GM12878 (cell line): ENCODE data around the gene NAA35. TPM values are rescaled to one million over a fixed set of nuclear protein-coding genes. Genes with fewer than 3 reads are reported as not detected.

Experiments used
- ATAC-seq: fragments of 200-7000 bp; cut with Tn5 transposase; 3 replicates; pipeline ENCODE4 v1.9.1; 2020; ENCODE audit warnings: mild to moderate bottlenecking, moderate library complexity
- BruUV-seq: library from RNA; stranded (reverse); fragments of 400-500 nt; replicated peaks from 2 replicates; lab custom pipeline; 2021; lab: Mats Ljungman, UMichigan
- CTCF ChIA-PET: fragments of 300-600 bp; sonication (Branson Sonifier 250); formaldehyde crosslinking; extraction: SDS; loops from one replicate; lab custom pipeline; 2021; ENCODE audit warnings: inconsistent platforms; lab: Yijun Ruan, JAX
- POLR2A ChIA-PET: fragments of 350-600 bp; formaldehyde crosslinking; extraction: SDS; loops from one replicate; lab custom pipeline; 2021; ENCODE audit warnings: inconsistent platforms; lab: Charles Lee
- RAD21 ChIA-PET: fragments of 300-600 bp; sonication (Branson Sonifier 250); formaldehyde crosslinking; loops from one replicate; lab custom pipeline; 2023; ENCODE audit warnings: antibody characterized with exemption; ENCODE audit not compliant: unreplicated experiment; lab: Charles Lee
- SMC1A ChIA-PET: fragments of 300-600 bp; sonication (Branson Sonifier 250); formaldehyde crosslinking; loops from one replicate; lab custom pipeline; 2023; ENCODE audit not compliant: unreplicated experiment, uncharacterized antibody; lab: Charles Lee
- DNase-seq: peaks from one replicate; pipeline ENCODE4 v3.0.0-alpha.2; 2011; ENCODE audit warnings: low read depth, low spot score
- FAIRE-seq: peaks from 3 replicates; lab custom pipeline; 2011; peaks lifted over from hg19 to GRCh38; lab: Jason Lieb, UNC
- H2AFZ ChIP-seq: 2 replicates; pipeline ENCODE4 v1.6.0; 2011; ENCODE audit warnings: low read depth, low read length, control low read depth; ENCODE audit not compliant: control insufficient read depth
- H3K27ac ChIP-seq: 2 replicates; pipeline ENCODE4 v1.5.1; 2011; ENCODE audit warnings: control low read depth; ENCODE audit not compliant: control insufficient read depth, insufficient read depth
- H3K27me3 ChIP-seq, 2 experiments: replicated peaks in 1 of 2; 2 replicates each; pipeline versions ENCODE4 v1.6.0 to v1.6.1; 2011; ENCODE audit warnings: low read length in 1 of 2; ENCODE audit not compliant: control insufficient read depth in 2 of 2, insufficient read depth in 2 of 2
- H3K36me3 ChIP-seq, 2 experiments: 2 replicates each; pipeline ENCODE4 v1.5.1; 2011; ENCODE audit warnings: low read length in 1 of 2; ENCODE audit not compliant: control insufficient read depth in 2 of 2, insufficient read depth in 2 of 2
- H3K4me1 ChIP-seq: 2 replicates; pipeline ENCODE4 v1.6.1; 2011; ENCODE audit warnings: mild to moderate bottlenecking, low read length, moderate library complexity, mixed read lengths; ENCODE audit not compliant: control insufficient read depth, insufficient read depth
- H3K4me2 ChIP-seq: 2 replicates; pipeline ENCODE4 v1.6.0; 2011; ENCODE audit warnings: control low read depth; ENCODE audit not compliant: control insufficient read depth, insufficient read depth
- H3K4me3 ChIP-seq: fragments of 200-600 bp; sonication (generic); 2 replicates; pipeline ENCODE4 v1.5.1; 2016
- H3K79me2 ChIP-seq: 2 replicates; pipeline ENCODE4 v1.6.0; 2011; ENCODE audit warnings: low read length; ENCODE audit not compliant: control insufficient read depth, insufficient read depth
- H3K9ac ChIP-seq: 2 replicates; pipeline ENCODE4 v1.8.0; 2011; ENCODE audit warnings: low read length, control low read depth, mixed read lengths; ENCODE audit not compliant: control insufficient read depth, insufficient read depth
- H3K9me3 ChIP-seq: replicated peaks from 3 replicates; pipeline ENCODE4 v1.5.1; 2011; ENCODE audit warnings: mild to moderate bottlenecking, low read length; ENCODE audit not compliant: control insufficient read depth, insufficient read depth
- H4K20me1 ChIP-seq: 2 replicates; pipeline ENCODE4 v1.6.0; 2011; ENCODE audit not compliant: control insufficient read depth, insufficient read depth
- FOXM1 ChIP-seq: IDR thresholded peaks from 2 replicates; pipeline ENCODE4 v1.6.1; 2012; ENCODE audit warnings: low read depth, mild to moderate bottlenecking, inconsistent platforms, low read length, moderate library complexity
- KLF5 ChIP-seq: fragments of 450-650 bp; IDR thresholded peaks from 2 replicates; pipeline ENCODE4 v1.6.1; 2014; ENCODE audit warnings: mild to moderate bottlenecking; ENCODE audit not compliant: partially characterized antibody
- RCOR1 ChIP-seq: conservative IDR thresholded peaks from 2 replicates; pipeline ENCODE4 v1.6.1; 2012; ENCODE audit warnings: low read depth, low read length, improper control_type of control experiment
- SMAD5 ChIP-seq: IDR thresholded peaks from 2 replicates; pipeline ENCODE4 v1.6.1; 2016; ENCODE audit warnings: antibody characterized with exemption, low read depth
- TCF12 ChIP-seq: IDR thresholded peaks from 2 replicates; pipeline ENCODE4 v1.6.1; 2011; ENCODE audit warnings: low read depth, mild to moderate bottlenecking, low read length
- ZBTB33 ChIP-seq: fragments of 450-650 bp; IDR thresholded peaks from 2 replicates; pipeline ENCODE4 v1.6.1; 2017; ENCODE audit warnings: mild to moderate bottlenecking
- WGBS: methylation state at CpG from one replicate; pipeline ENCODE4 v1.1.6; 2016; ENCODE audit warnings: low lambda C conversion rate; ENCODE audit not compliant: insufficient replicate concordance, insufficient coverage; ENCODE audit errors: missing lambda C conversion rate; 5-methylcytosine and 5-hydroxymethylcytosine counted together
- in situ Hi-C: fragments of 300-500 bp; cut with MboI; formaldehyde crosslinking; loops from 9 replicates; pipeline ENCODE4 v1.14.3; 2018; ENCODE audit warnings: mixed read lengths
- intact Hi-C: fragments of 100-400 bp; cut with micrococcal nuclease; formaldehyde crosslinking; loops from one replicate; pipeline ENCODE4 v1.14.2; 2022; ENCODE audit not compliant: unreplicated experiment
- polyA plus RNA-seq, 11 experiments: library from polyadenylated mRNA; depleted of rRNA in 4 of 11; unstranded in 6 of 11; stranded (reverse) in 5 of 11; fragments of >200 nt; fragmentation: Nextera tagmentation in 4 of 11; fragmentation: Illumina TruSeq in 1 of 11; extraction: Ambion mirVana in 4 of 11; extraction: Trizol in 1 of 11; gene quantifications; 1 replicate in 1 of 11; 2 replicates in 10 of 11; pipeline versions ENCODE4 v1.2.1 to v1.2.3, GENCODE V29; 2011 to 2016; ENCODE audit warnings: inconsistent platforms in 2 of 11, missing spikeins in 2 of 11, low read depth in 1 of 11
- total RNA-seq, 4 experiments: library from RNA; depleted of rRNA in 3 of 4; stranded (reverse); fragments of >200 nt in 3 of 4; fragmentation: Illumina TruSeq in 1 of 4; extraction: Trizol in 1 of 4; gene quantifications; 2 replicates each; pipeline versions ENCODE4 v1.2.1 to v1.2.3, GENCODE V29; 2013 to 2021

NAA35 gene
- total and polyA plus RNA-seq, 10 of the 15 experiments (the other 5 are each of a cell fraction or from before 2014, with no cell fraction given), result 15.5 to 38.0 (median 26.9) TPM

- ChIA-PET CTCF (interaction anchor here (1.0 kb wide), 1 partner anchor 8 kb away, joined by 3 read pairs; no protein-coding TSS in a partner anchor), RAD21 (no interaction called here)
- in situ Hi-C loops, result no loop called here
Measured at GRCh38 chr9:86009133-86009532, 68.2 kb downstream of the NAA35 start.

GRCh38 chr9:86020731-86021130, 79.8 kb downstream of the NAA35 start:
- Histone ChIP-seq H4K20me1 (no peaks in the 10 kb centered on the region), H3K9ac (no peak overlapping the region), H3K27ac (no peak overlapping the region), H3K4me3 (no peak overlapping the region), H3K4me1 (no peaks in the 10 kb centered on the region), H3K27me3 (no peaks in the 10 kb centered on the region), H3K36me3 (peaks cover 2 to 25% of the 10 kb centered on the region in 2 experiments), H2AFZ (no peak overlapping the region), H3K4me2 (no peak overlapping the region), H3K9me3 (no peaks in the 10 kb centered on the region), H3K79me2 (no peaks in the 10 kb centered on the region)
- WGBS, result 100% methylated on average over 1 of the region's 1 CpG
- BruUV-seq, result no TSS peak
- ChIA-PET POLR2A (no interaction called here), RAD21 (no interaction called here), CTCF (interaction anchor here (0.6 kb wide), 2 partner anchors 109 to 198 kb away, joined by 3 read pairs; no protein-coding TSS in a partner anchor), SMC1A (no interaction called here)
- in situ Hi-C loops, result no loop called here
- intact Hi-C loops, result no loop called here
- FAIRE-seq (no peak), DNase-seq (no peak), ATAC-seq (no peak)
- TF ChIP-seq ZBTB33, result no peak
- TF ChIP-seq FOXM1, result no peak
- no peak for TF ChIP-seq SMAD5
- TF ChIP-seq RCOR1, result no peak

More at GRCh38 chr9:86009133-86009532, 68.2 kb downstream of the NAA35 start:
- Histone ChIP-seq H3K9me3 (no peaks in the 10 kb centered on the region; the same call in 2 of the 3 replicates), H3K9ac (no peak overlapping the region), H3K4me1 (no peaks in the 10 kb centered on the region), H3K4me2 (no peak overlapping the region), H3K79me2 (no peaks in the 10 kb centered on the region), H3K27me3 (no peaks in the 10 kb centered on the region), H3K27ac (no peak overlapping the region), H3K36me3 (peaks cover 0 to 20% of the 10 kb centered on the region in 2 experiments; a peak in 3 of 4 replicates), H4K20me1 (no peaks in the 10 kb centered on the region), H2AFZ (no peak overlapping the region), H3K4me3 (no peak overlapping the region)
- BruUV-seq, result no TSS peak
- ATAC-seq, result no peak
- SMC1A ChIA-PET, result interaction anchor here (1.3 to 1.4 kb wide), 2 partner anchors 47 to 65 kb away, joined by 3 to 4 read pairs; no protein-coding TSS in a partner anchor
- DNase-seq, result no peak
- no peak for FAIRE-seq
- TF ChIP-seq KLF5 (no peak), TCF12 (no peak)
- WGBS, result 70% methylated on average over 2 of the region's 2 CpGs
- POLR2A ChIA-PET, result no interaction called here
- intact Hi-C loops, result no loop called here
